ENCODE results near the gene RUVBL2.

The RUVBL2 gene

DNA sequence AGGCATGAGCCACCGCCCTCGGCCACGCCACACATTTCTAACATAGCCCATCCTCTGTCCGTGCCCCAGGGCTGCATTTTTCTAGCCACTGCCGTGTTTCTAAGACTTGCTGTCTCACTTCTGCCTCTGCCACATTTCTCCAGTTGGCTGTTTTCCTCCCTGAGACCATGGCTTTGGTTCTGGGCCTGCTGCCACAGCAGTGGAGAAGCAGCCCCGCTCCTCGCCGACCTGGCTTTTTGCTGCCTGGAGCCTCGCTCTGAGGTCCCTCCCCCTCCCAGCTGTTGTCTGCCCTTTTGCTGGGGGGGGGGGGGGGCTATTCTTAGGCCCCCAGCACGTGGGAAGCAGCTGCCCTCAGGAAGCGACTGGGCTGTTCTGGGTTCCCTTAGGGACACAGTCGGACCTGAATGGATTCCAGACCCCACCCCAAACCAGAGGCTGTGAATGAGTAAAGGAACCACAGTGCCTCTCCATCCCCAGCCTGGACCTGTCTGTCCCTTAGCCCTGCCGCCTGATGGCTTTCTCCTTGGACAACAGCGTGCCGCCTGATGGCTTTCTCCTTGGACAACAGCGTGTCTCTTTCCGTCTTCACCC lies 3.9 kb upstream of the RUVBL2 start:
- DNase-seq (ENCODE audit: low spot score): no peak

- no peak for DNase-seq (ENCODE audit: low spot score)
Measured at GRCh38 chr19:48990400-48990799, 3.3 kb upstream of the RUVBL2 start.

- DNase-seq (ENCODE audit: low spot score): no peak
Measured at GRCh38 chr19:48991011-48991609, 2.6 kb upstream of the RUVBL2 start.

DNA sequence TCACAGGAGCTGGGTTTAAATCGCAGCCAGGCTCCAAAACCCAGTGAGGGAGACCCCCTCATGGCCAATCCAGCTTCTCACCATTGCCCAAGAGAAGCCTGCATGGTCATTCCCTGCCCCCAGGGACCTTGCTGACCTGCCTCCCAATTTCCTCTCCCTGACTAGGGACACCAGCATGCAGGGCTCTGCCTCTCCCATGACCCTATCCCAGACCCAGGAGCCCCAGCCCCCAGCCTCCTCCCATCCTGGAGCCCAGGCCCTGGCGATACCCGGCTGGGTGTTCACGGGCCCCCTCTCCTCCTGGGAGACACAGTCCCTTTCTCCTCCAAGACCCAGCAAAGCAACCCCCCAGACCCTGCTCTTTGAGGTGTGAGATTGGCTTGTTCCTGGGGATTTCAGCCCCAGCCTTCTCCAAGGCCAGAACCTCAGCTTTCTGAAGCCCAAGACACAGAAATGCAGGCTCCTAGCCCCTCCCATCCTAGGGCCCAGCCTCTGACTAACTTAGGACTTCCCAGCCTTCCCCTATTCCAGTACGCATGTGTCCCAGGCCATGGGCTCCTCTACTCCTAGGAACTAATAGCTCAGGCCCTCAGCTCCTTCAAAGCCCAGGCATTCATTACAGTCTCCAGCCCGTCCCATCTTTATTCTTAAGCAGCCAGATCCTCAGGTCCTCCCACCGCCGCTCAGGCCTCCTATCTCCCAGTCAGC lies 1.7 kb upstream of the RUVBL2 start:
- peak; percentile 87 for DNase-seq (ENCODE audit: low spot score)

DNA sequence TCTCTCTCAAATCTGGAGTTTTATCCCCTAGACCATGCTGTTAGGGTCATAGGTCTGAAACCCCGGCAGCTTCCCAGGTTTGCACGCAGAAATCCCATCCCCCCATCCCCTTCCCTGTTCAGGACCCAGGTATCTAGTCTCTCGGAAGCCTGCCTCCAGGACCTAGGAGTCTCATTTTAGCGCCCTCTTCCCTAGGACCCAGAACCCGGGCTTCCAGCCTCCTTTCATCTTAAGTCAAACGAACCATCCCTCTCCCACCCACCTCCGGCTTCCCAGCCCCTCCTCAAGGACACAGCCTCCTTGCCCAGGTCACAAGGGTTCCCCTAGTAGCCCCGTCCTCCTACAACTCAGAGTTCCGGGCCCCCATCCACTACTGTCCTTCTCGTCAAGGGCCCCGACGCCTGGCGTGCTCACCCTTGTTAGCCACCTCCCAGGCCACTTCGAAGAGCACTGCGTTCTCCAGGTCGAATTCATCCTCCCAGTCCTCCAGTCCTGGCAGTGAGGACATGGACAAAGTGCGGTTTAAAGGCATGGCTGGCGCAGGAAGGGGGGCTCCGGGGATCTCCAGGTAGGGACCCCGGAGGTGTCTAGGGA lies 1.0 kb upstream of the RUVBL2 start:
- no peak for DNase-seq (ENCODE audit: low spot score)

DNA sequence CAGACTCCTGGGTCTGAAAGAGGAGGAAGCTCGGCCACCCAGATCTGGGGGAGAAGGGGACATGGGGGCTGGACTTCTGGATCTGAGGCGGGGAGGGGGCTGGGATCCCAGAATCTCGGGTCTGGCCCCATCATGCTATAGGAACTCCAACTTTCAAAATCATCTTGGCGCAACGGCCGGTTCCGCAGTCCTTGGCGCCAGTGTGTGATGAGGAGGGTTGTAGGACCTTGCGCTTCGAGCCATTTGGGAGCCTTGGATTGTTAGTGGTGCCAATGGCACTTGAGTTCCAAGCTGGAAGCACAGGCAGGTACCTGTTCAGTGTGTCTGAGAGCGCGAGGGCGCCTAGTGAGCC lies 324 bp downstream of the RUVBL2 start:
- no peak for DNase-seq (ENCODE audit: low spot score)

DNA sequence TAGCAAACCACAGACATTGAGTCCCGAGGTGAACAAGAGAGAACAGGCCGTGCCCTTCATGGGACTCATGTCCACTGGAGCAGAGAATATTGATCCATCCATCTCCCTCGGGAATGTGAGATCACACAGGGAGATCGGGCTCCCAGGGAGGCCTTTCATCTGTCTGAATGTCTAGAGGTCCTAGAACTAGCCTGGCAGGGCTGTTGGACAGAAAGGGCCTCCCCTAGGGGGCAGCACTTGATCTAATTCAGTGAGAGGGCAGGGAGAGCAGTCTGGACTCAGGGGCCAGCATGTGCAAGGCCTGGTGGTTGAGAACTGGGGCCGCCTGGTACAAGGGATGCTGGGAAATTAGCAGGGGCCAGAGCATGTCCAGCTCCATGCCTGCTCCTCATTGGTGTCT lies 4.3 kb downstream of the RUVBL2 start:
- peak; percentile 55 for DNase-seq (ENCODE audit: low spot score)

GRCh38 chr19:48999481-49000325 lies 6.0 kb downstream of the RUVBL2 start:
- DNase-seq (ENCODE audit: low spot score): peak; percentile 45

DNA sequence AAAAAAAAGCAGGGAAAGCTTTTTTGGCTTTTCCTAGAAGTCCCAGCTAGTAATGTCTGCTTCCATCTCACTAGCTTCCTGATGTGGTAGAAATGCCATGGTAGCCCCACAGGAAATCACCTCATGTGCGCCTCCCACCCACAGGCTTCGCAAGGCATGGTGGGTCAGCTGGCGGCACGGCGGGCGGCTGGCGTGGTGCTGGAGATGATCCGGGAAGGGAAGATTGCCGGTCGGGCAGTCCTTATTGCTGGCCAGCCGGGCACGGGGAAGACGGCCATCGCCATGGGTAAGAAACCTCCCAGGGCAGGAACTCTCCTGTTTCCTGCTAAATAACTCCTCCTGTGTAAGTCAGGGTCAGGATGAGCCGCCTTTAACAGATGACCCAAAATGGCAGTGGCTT lies 10.4 kb downstream of the RUVBL2 start:
- no peak for DNase-seq (ENCODE audit: low spot score)

- DNase-seq (ENCODE audit: low spot score): no peak
Measured at GRCh38 chr19:49004964-49005614, 11.4 kb downstream of the RUVBL2 start.

DNA sequence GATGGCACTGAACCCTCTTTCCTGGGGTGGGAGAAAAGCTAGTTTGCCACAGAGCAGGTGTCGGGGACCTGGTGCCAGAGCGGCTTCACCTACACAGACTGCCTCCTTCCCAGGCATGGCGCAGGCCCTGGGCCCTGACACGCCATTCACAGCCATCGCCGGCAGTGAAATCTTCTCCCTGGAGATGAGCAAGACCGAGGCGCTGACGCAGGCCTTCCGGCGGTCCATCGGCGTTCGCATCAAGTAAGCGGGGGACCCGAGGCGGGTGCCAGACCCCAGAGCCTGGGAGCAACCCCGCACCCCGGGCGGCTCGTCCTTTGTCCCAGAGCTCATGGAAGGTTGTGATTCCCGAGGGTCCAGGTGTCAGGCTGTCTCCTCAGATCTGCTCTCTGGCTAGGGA lies 13.2 kb downstream of the RUVBL2 start:
- no peak for DNase-seq (ENCODE audit: low spot score)

- DNase-seq (ENCODE audit: low spot score): no peak
Measured at GRCh38 chr19:49009828-49010227, 16.1 kb downstream of the RUVBL2 start.

- no peak for DNase-seq (ENCODE audit: low spot score)
Measured at GRCh38 chr19:49010453-49010852, 16.8 kb downstream of the RUVBL2 start.

DNA sequence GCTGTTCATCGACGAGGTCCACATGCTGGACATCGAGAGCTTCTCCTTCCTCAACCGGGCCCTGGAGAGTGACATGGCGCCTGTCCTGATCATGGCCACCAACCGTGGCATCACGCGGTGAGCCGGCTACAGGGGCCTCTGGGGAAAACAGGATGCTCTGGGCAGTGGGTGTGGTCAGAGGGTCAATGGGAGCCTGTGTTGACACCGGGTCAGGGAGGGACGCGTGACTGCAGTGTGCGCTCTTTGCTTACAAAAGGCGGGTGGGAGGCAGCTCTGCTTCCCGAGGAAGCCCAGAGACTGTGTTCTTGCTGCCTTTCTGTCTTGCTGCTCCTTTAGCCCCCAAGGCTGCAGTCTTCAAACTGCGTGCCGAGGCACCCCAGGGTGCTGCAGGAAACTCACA lies 17.5 kb downstream of the RUVBL2 start:
- DNase-seq (ENCODE audit: low spot score): peak; percentile 47

- no peak for DNase-seq (ENCODE audit: low spot score)
Measured at GRCh38 chr19:49014123-49014869, 20.6 kb downstream of the RUVBL2 start.

GRCh38 chr19:49014870-49015255 lies 21.2 kb downstream of the RUVBL2 start:
- DNase-seq (ENCODE audit: low spot score): no peak

GRCh38 chr19:49016067-49016839 lies 22.6 kb downstream of the RUVBL2 start:
- no peak for DNase-seq (ENCODE audit: low spot score)

- DNase-seq (ENCODE audit: low spot score): no peak
Measured at GRCh38 chr19:49017041-49017665, 23.5 kb downstream of the RUVBL2 start, which contains the start of gene LHB. Gene LHB, minus strand, starts transcription at chr19:49017091. Its CDS starts 10 bp downstream, at chr19:49017081.

GRCh38 chr19:49017666-49018351 lies 24.1 kb downstream of the RUVBL2 start:
- no peak for DNase-seq (ENCODE audit: low spot score)

Data from COLO829 (cell line).